ENCODE results near the gene MATN4.
A peak's percentile ranks its signal among the peaks of the same experiment; 100 is the strongest.
"Not testable (repeated sequence)": the region's sequence is repeated elsewhere in the genome, so short reads cannot be mapped to it uniquely, and the experiment has no call there.

MATN4 gene, protein sequence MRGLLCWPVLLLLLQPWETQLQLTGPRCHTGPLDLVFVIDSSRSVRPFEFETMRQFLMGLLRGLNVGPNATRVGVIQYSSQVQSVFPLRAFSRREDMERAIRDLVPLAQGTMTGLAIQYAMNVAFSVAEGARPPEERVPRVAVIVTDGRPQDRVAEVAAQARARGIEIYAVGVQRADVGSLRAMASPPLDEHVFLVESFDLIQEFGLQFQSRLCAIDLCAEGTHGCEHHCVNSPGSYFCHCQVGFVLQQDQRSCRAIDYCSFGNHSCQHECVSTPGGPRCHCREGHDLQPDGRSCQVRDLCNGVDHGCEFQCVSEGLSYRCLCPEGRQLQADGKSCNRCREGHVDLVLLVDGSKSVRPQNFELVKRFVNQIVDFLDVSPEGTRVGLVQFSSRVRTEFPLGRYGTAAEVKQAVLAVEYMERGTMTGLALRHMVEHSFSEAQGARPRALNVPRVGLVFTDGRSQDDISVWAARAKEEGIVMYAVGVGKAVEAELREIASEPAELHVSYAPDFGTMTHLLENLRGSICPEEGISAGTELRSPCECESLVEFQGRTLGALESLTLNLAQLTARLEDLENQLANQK

DNA sequence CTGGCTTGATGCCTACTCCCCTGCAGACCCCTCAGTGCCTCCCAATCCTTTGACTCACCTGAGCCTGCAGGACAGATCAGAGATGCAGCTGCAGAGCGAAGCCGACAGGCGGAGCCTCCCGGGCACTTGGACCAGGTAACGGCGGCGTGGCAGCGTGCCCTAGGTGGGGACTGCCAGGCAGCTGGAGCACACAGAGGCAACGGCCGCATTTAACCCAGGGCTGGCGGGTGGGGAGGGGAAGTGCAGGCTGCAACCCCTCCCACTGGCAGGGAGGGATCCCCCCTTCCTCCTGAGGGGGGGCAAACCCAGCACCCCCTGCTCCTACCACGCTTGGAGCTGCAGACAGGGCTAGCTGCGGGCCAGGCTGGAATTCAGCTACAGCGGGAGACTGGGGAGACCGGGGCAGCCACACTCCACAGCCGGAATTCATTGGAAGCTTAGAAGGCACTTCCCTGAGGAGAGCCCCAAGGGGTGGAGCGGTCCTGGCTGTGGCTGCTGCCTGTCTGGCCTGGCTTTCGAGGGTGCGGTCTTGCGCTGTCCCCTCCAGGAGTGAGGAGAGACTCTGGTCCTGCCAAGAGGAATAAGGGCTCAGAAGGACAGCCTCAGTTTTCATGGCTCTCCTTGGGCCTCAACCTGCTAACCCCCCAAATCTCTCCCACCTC, at the start of gene MATN4:
Gene MATN4, minus strand, starts transcription at position 183 of the 662 bp plus-strand sequence. CDS start 2,717 bp downstream, outside the sequence.
- no peak for DNase-seq

DNA sequence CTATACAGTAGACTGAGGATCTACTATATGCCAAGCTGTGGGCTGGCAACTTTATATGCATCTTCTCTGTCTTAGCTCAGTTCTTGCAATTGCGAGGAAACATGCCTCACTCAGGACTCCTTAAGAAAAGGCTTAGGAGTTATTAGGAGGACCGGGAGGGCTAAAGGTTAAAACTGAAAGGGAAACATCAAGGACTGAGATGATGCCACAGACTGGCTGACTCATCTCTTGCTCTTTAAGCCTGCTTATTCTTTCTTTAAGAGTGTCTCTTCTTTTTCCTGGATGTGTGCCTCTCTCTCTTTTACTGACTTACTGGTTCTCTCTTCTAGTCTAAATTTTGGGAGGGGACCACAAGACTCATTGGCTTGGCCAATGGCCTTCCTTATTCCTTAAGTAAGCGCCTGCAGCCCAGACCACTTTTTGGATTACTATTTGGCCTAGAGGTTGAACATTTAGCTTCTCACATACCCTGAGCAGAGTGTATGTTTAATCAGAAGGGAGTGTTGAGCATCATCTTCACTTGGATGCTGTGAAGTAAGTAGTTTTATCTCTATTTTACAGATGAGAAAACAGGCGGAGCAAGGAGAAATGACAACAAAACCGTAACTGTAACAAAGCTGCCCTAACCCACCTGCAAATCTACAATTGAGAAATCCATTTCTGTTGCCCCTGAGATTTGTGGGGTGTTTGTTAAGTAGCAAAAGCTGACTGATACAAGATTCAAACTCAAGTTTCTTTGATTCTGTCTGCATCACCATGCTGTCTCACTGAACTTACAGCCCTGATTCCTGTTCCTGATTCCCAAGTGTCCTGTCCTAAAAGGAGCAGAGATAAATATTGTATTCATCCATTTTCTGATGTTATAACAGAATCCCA, 47.3 kb upstream of the MATN4 start:
- DNase-seq: no peak

DNA sequence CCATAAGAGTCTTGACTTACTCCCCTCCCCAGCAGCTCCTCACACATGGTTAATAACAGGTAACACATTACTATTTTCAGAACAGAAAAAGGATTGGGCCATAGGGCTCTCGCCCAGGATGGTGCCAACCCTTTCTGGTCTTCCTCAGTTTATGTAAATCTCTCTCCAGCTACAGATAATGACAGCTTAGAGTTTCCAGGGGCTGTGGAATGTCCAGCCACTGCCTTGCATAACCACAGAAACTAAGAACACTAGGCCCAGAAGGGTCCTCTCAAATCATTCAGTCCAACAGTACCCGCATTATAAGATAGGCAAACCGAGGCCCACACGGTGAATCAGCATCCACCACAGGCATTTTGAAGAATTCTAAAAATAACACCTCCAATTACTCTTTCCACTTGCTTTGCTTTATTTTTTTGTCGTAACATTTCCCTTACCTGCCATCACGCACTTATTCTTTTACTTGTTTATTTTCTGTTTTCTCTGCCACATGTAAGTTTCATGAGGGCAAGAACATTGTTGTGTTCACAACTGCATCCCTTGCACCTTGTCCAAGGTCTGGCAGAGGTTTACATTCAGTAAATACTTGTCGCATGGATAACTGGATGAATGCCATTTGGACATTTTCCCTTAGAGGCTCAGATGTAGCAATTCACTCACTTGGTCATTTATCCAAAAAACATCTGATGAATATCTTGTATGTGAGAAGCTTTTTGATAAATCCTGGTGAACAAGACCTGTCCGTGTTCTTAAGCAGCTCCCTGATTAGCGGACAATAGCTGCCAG, 46.5 kb upstream of the MATN4 start:
- DNase-seq: peak; percentile 40

DNA sequence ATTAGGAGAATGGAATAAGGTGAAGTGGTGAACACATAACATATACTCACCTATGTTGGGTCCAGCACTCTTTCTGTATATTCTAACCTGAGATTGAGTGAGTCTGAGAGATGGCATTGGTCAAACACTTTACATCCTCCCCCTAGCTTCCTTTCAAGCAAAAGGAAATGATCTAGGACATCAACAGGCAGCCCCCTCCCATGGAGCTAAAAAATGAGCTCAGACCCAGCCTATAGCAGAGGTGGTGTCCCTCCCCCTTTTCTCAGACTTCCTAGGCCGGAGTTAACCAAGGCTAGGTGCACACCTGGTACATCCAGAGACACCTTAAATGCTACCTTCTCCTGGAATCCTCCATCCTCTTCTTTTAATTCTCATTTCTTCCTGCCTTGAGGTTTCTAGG, 45.6 kb upstream of the MATN4 start:
- no peak for DNase-seq

DNA sequence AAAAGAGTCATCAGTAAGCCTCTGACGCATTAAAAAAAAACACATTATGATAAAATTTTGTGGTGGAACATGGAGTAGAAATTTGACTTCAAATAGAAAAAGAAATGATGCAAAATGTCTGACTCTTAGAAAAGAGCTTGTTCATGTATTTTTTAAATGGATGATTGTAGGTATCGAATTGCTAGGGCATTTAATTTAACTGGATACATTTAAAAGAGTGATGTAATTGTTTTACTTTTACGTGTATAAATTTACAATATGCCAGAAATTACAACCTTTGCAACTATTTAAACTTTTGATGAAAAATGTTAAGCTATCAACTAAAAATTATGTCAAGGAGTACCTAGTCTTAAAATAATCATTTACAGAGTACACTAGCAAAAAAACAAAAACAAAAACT, 44.6 kb upstream of the MATN4 start:
- no peak for DNase-seq

DNA sequence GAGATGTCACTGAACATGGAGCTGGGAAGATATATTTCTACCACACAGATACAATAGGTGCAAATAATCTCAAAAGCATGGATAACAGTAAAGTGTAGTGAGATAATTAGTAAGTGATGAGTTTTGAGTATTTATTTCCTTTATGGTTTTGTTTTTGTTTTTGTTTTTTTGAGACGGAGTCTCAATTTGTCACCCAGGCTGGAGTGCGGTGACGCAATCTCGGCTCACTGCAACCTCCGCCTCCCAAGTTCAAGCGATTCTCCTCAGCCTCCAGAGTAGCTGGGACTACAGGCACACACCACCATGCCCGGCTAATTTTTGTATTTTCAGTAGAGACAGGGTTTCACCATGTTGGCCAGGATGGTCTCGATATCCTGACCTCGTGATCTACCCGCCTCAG, 42.7 kb upstream of the MATN4 start:
- not testable (repeated sequence) for DNase-seq

DNA sequence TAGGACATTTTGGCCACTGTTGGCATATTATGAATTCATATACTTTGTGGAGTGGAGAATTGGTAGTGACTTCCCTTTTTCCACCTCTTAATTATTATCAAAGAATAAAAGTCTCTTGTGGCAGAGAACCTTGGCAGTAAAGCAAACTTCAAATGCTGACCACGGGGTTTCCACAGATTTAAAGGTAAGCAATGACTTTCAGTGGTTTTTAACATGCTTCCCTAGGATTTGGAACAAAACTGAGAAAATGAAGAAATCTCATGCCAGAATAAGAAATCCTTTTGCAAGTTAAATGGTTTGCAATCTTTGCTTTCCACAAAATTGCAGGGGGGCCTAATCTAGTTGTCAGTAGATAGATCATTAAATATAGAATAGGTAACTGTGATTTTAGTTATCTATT, 42.1 kb upstream of the MATN4 start:
- DNase-seq: no peak

DNA sequence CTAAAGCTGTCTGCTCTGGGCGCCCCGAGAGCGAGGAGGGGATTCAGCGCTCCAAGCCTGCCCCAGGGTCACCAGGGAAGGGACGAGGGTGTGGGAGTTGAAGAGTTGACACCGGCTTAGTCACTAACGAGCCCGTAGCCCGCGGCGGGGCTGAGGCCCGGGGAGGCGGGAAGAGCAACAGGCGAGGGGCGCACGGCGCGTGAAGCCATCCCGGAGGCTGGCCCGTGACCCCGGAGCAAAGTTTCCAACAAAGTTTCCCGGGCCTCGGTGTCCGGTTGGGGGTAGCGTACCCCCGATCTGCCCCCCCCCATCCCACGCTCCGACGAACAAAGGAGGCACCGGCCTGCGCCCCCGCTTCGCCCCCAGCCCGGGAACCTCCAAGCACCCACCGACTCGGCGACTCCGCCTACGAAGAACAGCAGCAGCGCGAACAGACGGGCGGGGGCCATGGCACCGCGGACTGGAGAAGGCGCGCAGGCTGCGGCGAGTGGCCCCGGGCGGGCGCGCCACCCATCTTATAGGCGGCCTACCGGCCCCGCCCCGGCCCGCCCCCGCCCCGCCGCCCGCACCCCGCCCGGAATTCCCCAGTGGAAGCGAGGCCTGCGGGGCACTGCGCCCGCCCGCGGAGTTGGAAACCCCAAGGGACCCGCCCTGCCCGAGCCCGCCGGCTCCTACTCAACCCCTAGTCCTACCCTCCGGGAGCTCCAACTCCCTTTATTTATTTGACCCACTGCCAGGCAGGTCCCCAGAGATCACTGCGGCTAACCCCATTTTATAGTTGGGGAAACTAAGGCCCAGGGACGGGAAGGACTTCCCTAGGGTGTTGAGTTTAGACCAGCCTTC, 40.1 kb upstream of the MATN4 start, which contains the start of gene SDC4:
Gene SDC4, minus strand, starts transcription at position 489 of the 843 bp plus-strand sequence. Its CDS starts 40 bp downstream, at position 449.
- DNase-seq: peak; percentile 72

DNA sequence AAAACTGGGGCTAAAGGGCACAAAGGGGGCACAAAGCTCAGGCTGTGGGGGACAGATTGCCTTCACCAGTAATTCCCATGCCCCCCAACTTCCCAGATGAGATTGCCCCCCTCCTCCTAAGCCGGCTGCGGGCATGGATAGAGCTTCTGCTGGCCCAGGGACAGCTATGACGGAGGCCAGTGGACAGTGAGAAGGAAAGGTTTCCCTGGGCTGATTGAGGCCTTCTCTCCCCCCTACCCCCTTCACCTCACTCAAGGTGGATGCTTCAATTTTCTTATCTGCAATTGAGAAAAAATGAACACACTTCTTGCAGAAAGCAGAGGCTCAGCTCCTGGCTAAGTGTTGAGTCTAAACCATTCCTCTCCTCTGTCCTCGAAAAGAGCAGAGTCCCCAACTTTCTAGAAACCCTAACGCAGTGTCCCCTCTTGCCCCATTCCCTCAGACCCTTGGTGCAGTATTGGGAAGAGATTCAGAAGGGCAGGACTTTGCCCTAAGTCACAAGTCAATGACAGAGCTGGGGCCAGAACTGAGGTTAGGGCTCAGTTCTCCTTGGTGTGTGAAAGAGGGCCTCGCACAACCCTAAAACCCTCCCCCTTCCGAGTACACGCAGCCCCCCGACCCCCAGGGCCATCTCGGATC, 39.3 kb upstream of the MATN4 start:
- no peak for DNase-seq

DNA sequence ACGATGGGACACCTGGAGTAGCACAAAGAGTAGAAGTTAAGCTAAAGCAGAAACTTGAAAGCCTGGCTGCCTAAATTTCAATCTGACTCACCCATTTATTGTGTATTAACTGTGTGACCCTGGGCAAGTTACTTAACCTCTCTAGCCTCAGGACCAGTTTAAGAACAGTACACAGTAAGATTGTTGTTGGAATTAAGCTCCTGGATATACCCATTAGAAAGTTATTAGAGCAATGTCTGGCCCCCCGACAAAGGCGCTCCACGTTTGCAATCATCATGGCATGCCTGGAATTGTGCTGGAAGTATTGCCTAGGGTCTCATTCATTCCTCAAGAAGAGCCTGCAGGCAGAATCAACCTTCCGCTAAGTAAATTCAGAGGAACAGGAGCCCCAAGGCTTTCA, 38.8 kb upstream of the MATN4 start:
- no peak for DNase-seq

DNA sequence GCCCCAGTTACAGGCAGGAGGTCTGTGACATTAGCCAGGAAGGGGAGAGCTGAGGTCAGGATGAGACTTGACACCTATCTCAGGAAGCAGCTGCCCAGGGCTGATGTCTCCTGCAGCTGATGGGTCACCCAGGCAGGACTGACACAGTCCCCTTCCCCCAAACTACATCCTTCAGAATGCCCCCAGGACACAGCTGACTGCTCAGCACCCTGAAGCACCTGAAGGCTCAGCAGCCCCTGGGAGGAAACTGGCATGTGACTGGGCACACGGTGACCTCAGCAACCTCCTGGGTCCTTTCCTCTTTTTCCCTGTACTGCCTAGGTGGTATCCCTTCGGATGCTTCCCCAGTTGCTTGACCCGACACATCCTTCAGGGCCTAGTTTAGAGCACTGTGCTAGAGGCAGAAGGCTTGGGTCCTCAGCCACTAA, 38.2 kb upstream of the MATN4 start:
- no peak for DNase-seq

DNA sequence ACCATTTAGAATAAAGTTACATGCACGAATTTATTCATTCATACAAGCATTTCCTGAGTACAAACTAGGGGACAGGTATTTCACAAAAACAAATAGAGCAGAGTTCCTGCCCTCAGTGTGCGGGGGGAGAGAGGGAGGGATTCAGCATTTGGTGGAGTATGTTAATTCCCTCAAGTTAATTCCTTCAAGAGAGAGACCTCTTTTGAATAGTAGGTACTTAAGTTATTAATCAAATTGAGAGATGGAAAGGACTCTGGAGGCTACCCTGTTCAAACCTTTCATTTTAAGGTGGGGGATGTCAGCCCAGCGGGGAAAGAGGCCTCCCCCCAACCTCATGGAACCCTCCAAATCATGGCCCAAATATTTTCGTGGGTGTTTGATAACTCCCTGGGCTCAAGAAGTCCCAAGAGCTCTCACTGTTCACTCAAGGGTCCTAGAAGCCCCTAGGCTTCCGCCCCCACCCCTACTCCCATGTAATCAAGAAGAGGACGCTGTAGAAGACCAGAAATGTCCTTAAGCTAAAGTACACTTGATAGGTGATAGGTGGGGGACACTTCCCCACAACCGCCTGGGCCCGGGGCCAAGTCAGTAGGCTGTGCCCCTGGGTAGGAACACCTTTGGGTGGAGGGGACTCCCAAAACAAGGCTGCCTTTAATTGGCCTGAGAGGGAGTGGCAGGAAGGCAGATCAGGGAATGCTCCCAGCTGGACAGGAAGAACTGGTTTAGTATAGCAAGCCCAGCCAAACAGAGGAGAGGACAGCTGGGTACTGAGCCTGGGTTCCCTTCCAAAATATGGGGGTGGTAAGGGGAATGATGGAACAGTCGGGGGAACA, 37.2 kb upstream of the MATN4 start:
- no peak for DNase-seq

DNA sequence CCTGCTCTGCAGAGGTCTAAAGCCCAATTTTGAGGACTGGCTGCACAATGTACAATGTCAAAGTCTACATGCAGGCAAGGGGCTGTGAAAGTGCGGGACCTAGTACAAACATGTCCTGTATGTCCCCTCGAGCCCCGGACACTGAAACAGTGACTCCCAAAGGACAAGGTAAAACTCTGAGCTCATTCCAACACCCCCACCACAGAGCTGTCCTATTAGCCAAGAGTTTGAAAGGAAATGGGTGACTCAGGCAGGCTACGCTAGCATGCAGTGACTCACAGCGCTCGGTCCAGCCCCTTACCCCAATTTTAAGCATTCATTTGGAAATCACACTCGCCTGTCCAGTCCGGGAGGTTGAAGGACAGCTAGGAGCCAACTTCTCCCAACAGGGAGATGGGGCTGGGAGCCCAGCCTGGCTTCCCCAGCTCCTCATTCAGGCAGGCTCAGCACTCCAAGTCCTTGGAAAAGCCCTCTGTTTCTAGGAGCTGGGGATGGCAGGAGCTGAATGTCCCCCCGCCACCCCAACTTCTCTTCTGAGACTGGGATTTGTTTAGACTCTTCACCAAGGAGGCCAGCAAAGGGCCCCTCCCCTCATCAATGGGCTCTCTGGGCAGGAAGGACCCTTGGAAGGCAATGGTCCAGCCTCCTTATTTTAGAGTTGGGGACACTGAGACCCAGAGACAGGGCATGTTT, 36.2 kb upstream of the MATN4 start:
- DNase-seq: no peak

DNA sequence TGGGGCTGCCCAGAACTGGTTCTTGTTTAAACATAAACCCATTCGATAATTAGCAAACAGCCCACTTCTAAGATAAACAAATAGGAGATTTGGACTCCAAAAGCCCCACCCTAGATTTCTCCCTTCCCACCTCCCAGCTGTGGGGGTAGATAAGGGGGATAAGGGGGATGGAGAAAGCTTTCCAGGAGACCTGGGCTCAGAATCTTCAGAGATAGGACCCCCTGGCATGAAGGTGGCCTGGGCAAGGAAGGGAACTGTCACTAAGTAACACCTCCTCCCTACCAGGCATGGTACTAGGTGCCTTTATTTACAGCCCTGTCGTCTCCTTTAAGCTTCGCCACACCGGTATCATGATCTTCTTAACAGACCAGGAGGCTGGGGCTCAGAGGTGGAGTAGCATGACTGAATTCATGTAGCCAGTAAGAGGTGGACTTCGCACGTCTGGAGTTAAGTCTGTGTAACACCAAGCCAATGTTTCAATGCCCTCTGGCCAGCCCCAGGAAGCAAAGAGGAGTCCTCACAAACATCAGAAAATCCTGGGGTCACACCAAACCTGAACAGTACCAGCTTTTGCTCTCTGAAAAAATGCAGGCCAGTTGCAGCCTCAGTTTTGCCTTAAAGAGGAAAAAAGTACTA, 35.6 kb upstream of the MATN4 start:
- no peak for DNase-seq

DNA sequence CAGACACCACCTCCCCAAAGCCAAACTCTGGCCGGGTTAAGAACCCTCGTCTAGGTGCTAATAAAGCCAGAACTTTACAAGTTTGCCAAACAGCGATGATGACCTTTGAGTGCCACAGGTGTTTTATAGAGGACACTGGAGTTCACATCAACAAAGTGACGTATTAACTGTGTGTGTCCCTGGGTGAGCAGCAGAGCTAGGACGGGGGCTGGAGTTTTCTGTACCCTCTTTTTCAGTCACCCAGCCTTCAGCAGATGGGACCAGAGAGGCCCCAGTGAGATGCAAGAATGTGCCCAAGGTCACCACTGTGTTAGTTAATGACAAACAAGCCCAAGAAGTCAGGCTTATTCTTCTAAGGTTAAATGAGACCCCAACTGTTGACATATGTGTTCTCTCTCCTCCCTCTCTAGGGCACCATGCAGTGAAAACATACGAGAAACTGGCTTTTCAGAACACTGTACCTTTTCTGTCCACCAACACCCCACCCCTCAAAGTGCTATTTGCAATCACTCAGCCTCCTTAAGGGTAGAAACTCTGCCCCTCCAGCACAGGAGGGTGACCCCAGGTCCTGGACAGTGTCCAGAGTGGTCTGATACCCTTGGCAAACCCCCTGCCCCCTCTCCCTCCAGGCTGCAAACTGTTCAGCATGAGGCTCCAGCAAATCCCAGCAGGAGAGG, 34.9 kb upstream of the MATN4 start:
- no peak for DNase-seq

DNA sequence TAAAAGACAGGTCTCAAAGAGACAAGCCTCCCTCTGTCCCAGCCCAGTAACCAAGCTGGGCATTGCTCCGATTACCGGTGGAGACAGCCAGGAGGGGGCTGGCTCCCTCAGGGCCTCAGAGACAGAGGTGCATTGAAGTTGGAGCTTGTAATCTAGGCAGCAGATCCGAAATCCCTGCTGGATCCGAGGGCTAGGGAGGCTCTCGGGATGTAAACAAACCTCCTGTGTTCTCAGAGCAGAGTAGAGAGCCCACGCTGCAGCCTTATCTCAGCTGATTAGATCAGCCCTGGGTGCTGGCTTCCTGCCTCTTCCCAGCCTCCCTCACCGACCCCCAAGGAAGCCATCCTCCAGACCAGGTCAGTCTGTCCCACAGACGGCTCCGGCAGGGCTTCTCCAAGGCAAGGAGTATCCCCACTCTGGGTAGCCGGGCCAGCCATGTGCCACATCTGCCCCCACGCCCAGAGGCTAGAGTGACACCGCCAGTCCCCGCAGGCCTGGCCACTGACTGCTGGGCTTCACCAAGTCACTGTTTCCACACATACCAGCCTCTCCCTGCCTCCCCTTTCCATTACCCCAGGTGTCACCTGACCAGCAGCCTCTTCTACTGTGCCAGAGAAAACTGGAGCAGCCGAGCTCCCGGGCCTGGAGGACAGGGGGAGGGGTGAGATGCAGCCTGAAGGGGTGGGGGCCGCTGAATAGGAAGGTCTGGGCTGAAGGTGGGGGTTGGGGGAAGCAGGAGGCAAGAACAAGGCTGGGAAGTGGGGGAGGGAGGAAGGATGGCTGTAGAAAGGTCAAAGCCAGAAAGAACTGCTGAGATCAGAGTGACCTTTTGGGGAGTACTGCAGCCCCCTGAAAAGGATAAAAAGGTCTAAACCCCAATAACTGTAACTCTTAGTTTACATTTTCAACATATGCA, 34.1 kb upstream of the MATN4 start:
- DNase-seq: no peak

DNA sequence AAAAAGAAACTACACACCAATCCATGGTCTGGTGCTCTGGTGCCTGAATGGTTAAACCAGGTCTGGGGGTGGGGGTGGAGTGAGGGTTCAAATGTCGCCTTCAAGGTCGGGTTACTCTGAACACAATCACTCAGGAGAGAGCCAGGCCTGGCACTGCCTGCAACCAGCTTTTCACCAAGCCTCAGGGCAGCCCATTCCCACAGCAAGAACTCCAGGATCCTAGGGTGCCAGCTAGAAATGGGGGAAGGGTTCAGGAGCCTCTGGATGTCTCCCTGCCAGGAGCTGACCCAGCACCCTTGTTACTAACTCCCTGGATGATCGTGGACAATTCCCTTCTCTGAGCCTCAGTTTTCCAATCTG, 33.5 kb upstream of the MATN4 start:
- no peak for DNase-seq

Data from activated naive CD4-positive, alpha-beta T cell treated with Interleukin-2 at 50 U/mL for 16 hours (primary cell).